ENCODE measurements around the gene NHLRC2. TPM values are rescaled to one million over a fixed set of nuclear protein-coding genes. Genes with fewer than 3 reads are reported as not detected.

Gene NHLRC2
- total and polyA plus RNA-seq, 4 donors = 4.2 to 49.0 (median 26.9) TPM

GRCh38 chr10:113889911-113890310 is 35.5 kb downstream of the NHLRC2 start:
- Histone ChIP-seq H3K27ac (ENCODE audit: low read depth in 1 of 2, low read length in 1 of 2) (no peak overlapping the region), H3K9me3 (ENCODE audit: control insufficient read depth in 4 of 4, insufficient read depth in 3 of 4, low read length in 3 of 4) (no peaks in the 10 kb centered on the region), H3K36me3 (ENCODE audit: control insufficient read depth in 4 of 4, insufficient read depth in 4 of 4, low read length in 4 of 4) (peaks cover 0 to 26% (median 15%) of the 10 kb centered on the region in 4 donors), H3K4me1 (ENCODE audit: control insufficient read depth in 5 of 5, insufficient read depth in 5 of 5, low read length in 5 of 5) (peaks cover 0 to 13% (median 0%) of the 10 kb centered on the region in 5 donors), H3K27me3 (ENCODE audit: control insufficient read depth in 3 of 3, insufficient read depth in 3 of 3, low read length in 2 of 3) (no peaks in the 10 kb centered on the region), H3K9ac (ENCODE audit: insufficient read depth in 1 of 2, low read length in 2 of 2) (no peak overlapping the region), H3K4me3 (no peak overlapping the region)
- TF ChIP-seq, protein P1, sequence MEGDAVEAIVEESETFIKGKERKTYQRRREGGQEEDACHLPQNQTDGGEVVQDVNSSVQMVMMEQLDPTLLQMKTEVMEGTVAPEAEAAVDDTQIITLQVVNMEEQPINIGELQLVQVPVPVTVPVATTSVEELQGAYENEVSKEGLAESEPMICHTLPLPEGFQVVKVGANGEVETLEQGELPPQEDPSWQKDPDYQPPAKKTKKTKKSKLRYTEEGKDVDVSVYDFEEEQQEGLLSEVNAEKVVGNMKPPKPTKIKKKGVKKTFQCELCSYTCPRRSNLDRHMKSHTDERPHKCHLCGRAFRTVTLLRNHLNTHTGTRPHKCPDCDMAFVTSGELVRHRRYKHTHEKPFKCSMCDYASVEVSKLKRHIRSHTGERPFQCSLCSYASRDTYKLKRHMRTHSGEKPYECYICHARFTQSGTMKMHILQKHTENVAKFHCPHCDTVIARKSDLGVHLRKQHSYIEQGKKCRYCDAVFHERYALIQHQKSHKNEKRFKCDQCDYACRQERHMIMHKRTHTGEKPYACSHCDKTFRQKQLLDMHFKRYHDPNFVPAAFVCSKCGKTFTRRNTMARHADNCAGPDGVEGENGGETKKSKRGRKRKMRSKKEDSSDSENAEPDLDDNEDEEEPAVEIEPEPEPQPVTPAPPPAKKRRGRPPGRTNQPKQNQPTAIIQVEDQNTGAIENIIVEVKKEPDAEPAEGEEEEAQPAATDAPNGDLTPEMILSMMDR (IDR thresholded peaks at IDR 0.05; ENCODE audit: control extremely low read depth, extremely low read depth) = no peak
- no peak for DNase-seq
- ATAC-seq (ENCODE audit: insufficient read depth, low FRiP score) = no peak
- 86 to 92% methylated on average over 2 of the region's 2 CpGs for WGBS, 2 donors

DNA sequence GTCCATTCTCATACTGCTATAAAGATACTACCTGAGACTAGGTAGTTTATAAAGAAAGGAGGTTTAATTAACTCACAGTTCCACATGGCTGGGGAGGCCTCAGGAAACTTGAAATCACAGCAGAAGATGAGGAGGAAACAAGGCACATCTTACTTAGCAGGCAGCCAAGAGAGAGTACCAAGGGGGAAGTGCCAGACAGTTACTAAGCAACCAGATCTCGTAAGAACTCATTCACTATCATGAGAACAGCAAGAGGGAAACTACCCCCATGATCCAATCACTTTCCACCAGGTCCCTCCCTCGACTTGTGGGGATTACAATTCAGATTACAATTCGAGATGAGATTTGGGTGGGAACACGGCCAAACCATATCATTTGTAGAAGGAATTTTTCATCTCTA is 36.3 kb downstream of the NHLRC2 start:
- ATAC-seq (ENCODE audit: insufficient read depth, low FRiP score) = no peak
- Histone ChIP-seq H3K36me3 (ENCODE audit: control insufficient read depth in 4 of 4, insufficient read depth in 4 of 4, low read length in 4 of 4) (peaks cover 1 to 22% (median 11%) of the 10 kb centered on the region in 4 donors), H3K27me3 (ENCODE audit: control insufficient read depth in 3 of 3, insufficient read depth in 3 of 3, low read length in 2 of 3) (no peaks in the 10 kb centered on the region), H3K27ac (ENCODE audit: low read depth in 1 of 2, low read length in 1 of 2) (no peak overlapping the region), H3K4me3 (no peak overlapping the region), H3K9me3 (ENCODE audit: control insufficient read depth in 4 of 4, insufficient read depth in 3 of 4, low read length in 3 of 4) (no peaks in the 10 kb centered on the region), H3K4me1 (ENCODE audit: control insufficient read depth in 5 of 5, insufficient read depth in 5 of 5, low read length in 5 of 5) (peaks cover 0 to 13% (median 0%) of the 10 kb centered on the region in 5 donors), H3K9ac (ENCODE audit: insufficient read depth in 1 of 2, low read length in 2 of 2) (no peak overlapping the region)
- DNase-seq = no peak
- WGBS, 2 donors = 72 to 79% methylated on average over 4 of the region's 4 CpGs
- TF ChIP-seq, protein P1 (IDR thresholded peaks at IDR 0.05; ENCODE audit: control extremely low read depth, extremely low read depth) = no peak

- Histone ChIP-seq H3K27me3 (ENCODE audit: control insufficient read depth in 3 of 3, insufficient read depth in 3 of 3, low read length in 2 of 3) (no peaks in the 10 kb centered on the region), H3K4me3 (no peak overlapping the region), H3K27ac (ENCODE audit: low read depth in 1 of 2, low read length in 1 of 2) (peak overlapping the region in 1 of 2 donors; percentile 7), H3K9ac (ENCODE audit: insufficient read depth in 1 of 2, low read length in 2 of 2) (no peak overlapping the region), H3K36me3 (ENCODE audit: control insufficient read depth in 4 of 4, insufficient read depth in 4 of 4, low read length in 4 of 4) (peaks cover 1 to 16% (median 9%) of the 10 kb centered on the region in 4 donors), H3K4me1 (ENCODE audit: control insufficient read depth in 5 of 5, insufficient read depth in 5 of 5, low read length in 5 of 5) (peaks cover 0 to 13% (median 0%) of the 10 kb centered on the region in 5 donors), H3K9me3 (ENCODE audit: control insufficient read depth in 4 of 4, insufficient read depth in 3 of 4, low read length in 3 of 4) (no peaks in the 10 kb centered on the region)
- no peak for DNase-seq
- no peak for ATAC-seq (ENCODE audit: insufficient read depth, low FRiP score)
- TF ChIP-seq, protein P1 (IDR thresholded peaks at IDR 0.05; ENCODE audit: control extremely low read depth, extremely low read depth) = no peak
- WGBS, 2 donors = 63 to 69% methylated on average over 3 of the region's 3 CpGs
Measured at GRCh38 chr10:113891476-113891875, 37.0 kb downstream of the NHLRC2 start.

- no peak for DNase-seq
- TF ChIP-seq, protein P1 (IDR thresholded peaks at IDR 0.05; ENCODE audit: control extremely low read depth, extremely low read depth) = no peak
- 78 to 90% methylated on average over 2 of the region's 2 CpGs for WGBS, 2 donors
- peaks cover 4 to 18% (median 9%) of the 10 kb centered on the region in 4 donors for H3K36me3 ChIP-seq (ENCODE audit: control insufficient read depth in 4 of 4, insufficient read depth in 4 of 4, low read length in 4 of 4)
- no peak overlapping the region for H3K4me3 ChIP-seq
- no peaks in the 10 kb centered on the region for H3K9me3 ChIP-seq (ENCODE audit: control insufficient read depth in 4 of 4, insufficient read depth in 3 of 4, low read length in 3 of 4)
- ATAC-seq (ENCODE audit: insufficient read depth, low FRiP score) = no peak
- peaks cover 0 to 18% (median 0%) of the 10 kb centered on the region in 5 donors for H3K4me1 ChIP-seq (ENCODE audit: control insufficient read depth in 5 of 5, insufficient read depth in 5 of 5, low read length in 5 of 5)
- H3K27me3 ChIP-seq (ENCODE audit: control insufficient read depth in 3 of 3, insufficient read depth in 3 of 3, low read length in 2 of 3) = no peaks in the 10 kb centered on the region
- H3K9ac ChIP-seq (ENCODE audit: insufficient read depth in 1 of 2, low read length in 2 of 2) = no peak overlapping the region
- H3K27ac ChIP-seq (ENCODE audit: low read depth in 1 of 2, low read length in 1 of 2) = peak overlapping the region in 1 of 2 donors; percentile 56
Measured at GRCh38 chr10:113893570-113893969, 39.1 kb downstream of the NHLRC2 start.
